SK-N-SH (cell line): Measurements from ENCODE around the gene MAML3. TPM values are rescaled to one million over a fixed set of nuclear protein-coding genes. Genes with fewer than 3 reads are reported as not detected.
A peak's percentile ranks its signal among the peaks of the same experiment; 100 is the strongest.

Experiments used
- CTCF ChIA-PET: fragments of 300-600, 350-600 bp; formaldehyde crosslinking; extraction: SDS; loops from one replicate; lab custom pipeline; 2021; lab: Yijun Ruan, JAX
- POLR2A ChIA-PET: fragments of 350-600 bp; sonication (Branson Sonifier 250); formaldehyde crosslinking; extraction: SDS; loops from one replicate; lab custom pipeline; 2020; ENCODE audit warnings: antibody characterized with exemption, inconsistent platforms; lab: Yijun Ruan, JAX
- DNase-seq: peaks from one replicate; pipeline ENCODE4 v3.0.0; 2012
- H2AFZ ChIP-seq: fragments of 200-600 bp; sonication (generic); 2 replicates; pipeline ENCODE4 v1.8.1; 2016; ENCODE audit warnings: antibody characterized with exemption, mild to moderate bottlenecking, low read depth
- H3F3A ChIP-seq: fragments of 200-600 bp; sonication (generic); replicated peaks from 2 replicates; pipeline ENCODE3; 2016; ENCODE audit warnings: antibody characterized with exemption, mild to moderate bottlenecking; ENCODE audit not compliant: insufficient read depth
- H3K27ac ChIP-seq, 2 experiments: fragments of 200-500 bp in 1 of 2; fragments of 200-600 bp in 1 of 2; sonication (Bioruptor generic) in 1 of 2; sonication (generic), shearing (Covaris generic) in 1 of 2; 2 replicates each; pipeline versions ENCODE4 v1.5.1 to v1.6.1; 2014 to 2016; ENCODE audit warnings: low read depth in 2 of 2, inconsistent platforms in 1 of 2, low read length in 1 of 2, mild to moderate bottlenecking in 1 of 2, mixed read lengths in 1 of 2
- H3K27me3 ChIP-seq: fragments of 200-600 bp; sonication (generic), shearing (Covaris generic); 2 replicates; pipeline ENCODE4 v1.6.1; 2016; ENCODE audit warnings: mixed run types; ENCODE audit not compliant: insufficient read depth
- H3K36me3 ChIP-seq, 2 experiments: fragments of 200-500 bp in 1 of 2; fragments of 200-600 bp in 1 of 2; sonication (Bioruptor generic) in 1 of 2; sonication (generic) in 1 of 2; replicated peaks in 1 of 2; 2 replicates each; pipeline versions ENCODE3 to v1.5.1; 2014 to 2016; ENCODE audit warnings: low read length in 1 of 2, mild to moderate bottlenecking in 1 of 2; ENCODE audit not compliant: insufficient read depth in 2 of 2, control insufficient read depth in 1 of 2
- H3K4me1 ChIP-seq, 2 experiments: fragments of 200-500 bp in 1 of 2; fragments of 200-600 bp in 1 of 2; sonication (Bioruptor generic) in 1 of 2; sonication (generic), shearing (Covaris generic) in 1 of 2; 2 replicates each; pipeline versions ENCODE4 v1.5.1 to v1.6.1; 2014 to 2016; ENCODE audit warnings: low read depth in 1 of 2, low read length in 1 of 2, mixed run types in 1 of 2; ENCODE audit not compliant: insufficient read depth in 2 of 2, control insufficient read depth in 1 of 2
- H3K4me2 ChIP-seq: fragments of 200-600 bp; sonication (generic), shearing (Covaris generic); 2 replicates; pipeline ENCODE4 v1.6.1; 2017; ENCODE audit warnings: mixed run types
- H3K4me3 ChIP-seq, 2 experiments: fragments of 200-500 bp in 1 of 2; fragments of 200-600 bp in 1 of 2; sonication (Bioruptor generic) in 1 of 2; sonication (generic), shearing (Covaris generic) in 1 of 2; 2 replicates each; pipeline versions ENCODE4 v1.5.1 to v1.8.1; 2014 to 2016; ENCODE audit warnings: low read depth in 2 of 2, inconsistent platforms in 1 of 2, low read length in 1 of 2, mild to moderate bottlenecking in 1 of 2, mixed read lengths in 1 of 2, moderate library complexity in 1 of 2
- H3K79me2 ChIP-seq: fragments of 200-600 bp; sonication (generic); 2 replicates; pipeline ENCODE4 v1.8.1; 2017; ENCODE audit warnings: mild to moderate bottlenecking; ENCODE audit not compliant: insufficient read depth
- H3K9ac ChIP-seq: fragments of 200-600 bp; sonication (generic); 2 replicates; pipeline ENCODE4 v1.6.1; 2017; ENCODE audit warnings: mixed run types
- H3K9me2 ChIP-seq: fragments of 200-600 bp; sonication (generic); 2 replicates; pipeline ENCODE4 v1.6.1; 2017; ENCODE audit warnings: mixed run types
- H3K9me3 ChIP-seq: fragments of 200-600 bp; sonication (generic); 2 replicates; pipeline ENCODE4 v1.6.1; 2017; ENCODE audit warnings: mixed run types, mild to moderate bottlenecking, moderate library complexity
- H4K20me1 ChIP-seq: fragments of 200-600 bp; sonication (generic); 2 replicates; pipeline ENCODE4 v1.6.1; 2017; ENCODE audit warnings: mild to moderate bottlenecking, mixed run types; ENCODE audit not compliant: insufficient read depth
- FOXJ3 ChIP-seq: sonication (generic); formaldehyde crosslinking; IDR thresholded peaks from 2 replicates; pipeline ENCODE4 v1.5.1; 2020; ENCODE audit warnings: mild to moderate bottlenecking, missing genetic modification reagents
- FOXM1 ChIP-seq: IDR thresholded peaks from 2 replicates; pipeline ENCODE4 v1.4.0; 2012; ENCODE audit warnings: low read depth, mild to moderate bottlenecking
- JUND ChIP-seq: IDR thresholded peaks from 2 replicates; pipeline ENCODE4 v1.4.0; 2012
- MEF2A ChIP-seq: IDR thresholded peaks from 2 replicates; pipeline ENCODE4 v1.4.0; 2012; ENCODE audit warnings: low read depth, borderline replicate concordance
- MXI1 ChIP-seq: IDR thresholded peaks from 2 replicates; pipeline ENCODE4 v1.6.1; 2012; ENCODE audit warnings: mild to moderate bottlenecking, low read depth, low read length, improper control_type of control experiment
- NRF1 ChIP-seq: IDR thresholded peaks from 2 replicates; pipeline ENCODE4 v1.6.1; 2012; ENCODE audit warnings: low read depth, mild to moderate bottlenecking, low read length
- POLR2AphosphoS5 ChIP-seq: IDR thresholded peaks from 2 replicates; pipeline ENCODE4 v1.6.1; 2012; ENCODE audit warnings: low read depth, low read length
- TCF12 ChIP-seq: IDR thresholded peaks from 2 replicates; pipeline ENCODE4 v1.4.0; 2012
- USF2 ChIP-seq: fragments of 150-350 bp; IDR thresholded peaks from 2 replicates; pipeline ENCODE4 v1.6.1; 2017; ENCODE audit warnings: antibody characterized with exemption, low read length, low read depth, borderline replicate concordance
- WGBS: methylation state at CpG from one replicate; pipeline ENCODE4 v1.1.6; 2017; ENCODE audit warnings: low lambda C conversion rate; 5-methylcytosine and 5-hydroxymethylcytosine counted together
- polyA plus RNA-seq, 3 experiments: library from polyadenylated mRNA; depleted of rRNA; stranded (reverse); fragments of >200 nt; gene quantifications; 2 replicates each; pipeline ENCODE4 v1.2.3, GENCODE V29; 2012
- TF ChIP-seq, protein P1 (sequence below): fragments of 150-350 bp; IDR thresholded peaks from 2 replicates; pipeline ENCODE4 v1.6.1; 2016; ENCODE audit warnings: mild to moderate bottlenecking, low read depth, low read length

Gene MAML3
- polyA plus RNA-seq, 1 of the 3 experiments (the other 2 are of a cell fraction), result 5.3 TPM

DNA sequence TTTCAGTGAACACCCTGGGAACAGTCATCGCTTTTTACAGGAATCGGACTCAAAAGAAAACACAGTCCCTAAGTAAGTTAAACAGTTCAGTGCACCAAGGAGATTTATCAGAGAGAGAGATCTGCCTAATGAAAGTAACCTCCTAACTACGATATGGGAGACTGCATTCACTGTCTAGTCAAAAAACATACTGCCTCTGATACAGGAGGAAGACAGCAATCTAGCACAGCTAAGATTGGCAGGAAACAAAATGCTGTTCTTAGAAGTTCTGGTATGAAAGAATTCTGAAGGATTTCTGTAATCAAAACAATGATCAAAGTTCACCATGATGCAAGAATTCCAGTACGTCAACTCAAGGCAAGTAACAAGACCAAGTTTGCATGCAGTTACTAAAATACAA lies 92.8 kb downstream of the MAML3 start:
- Histone ChIP-seq H3K27ac (peak overlapping the region in 1 of 2 experiments; percentile 47; a peak in 3 of 4 replicates), H3K9me3 (no peaks in the 10 kb centered on the region), H4K20me1 (no peaks in the 10 kb centered on the region), H3K4me3 (no peak overlapping the region; a peak in 1 of 4 replicates), H3K4me1 (peaks cover 12 to 18% of the 10 kb centered on the region in 2 experiments), H3K9me2 (no peaks in the 10 kb centered on the region), H3K36me3 (no peaks in the 10 kb centered on the region), H3K9ac (no peak overlapping the region), H3K79me2 (no peaks in the 10 kb centered on the region), H3K4me2 (peak overlapping the region; percentile 34; the same call in 1 of the 2 replicates), H3K27me3 (no peaks in the 10 kb centered on the region), H2AFZ (no peak overlapping the region), H3F3A (peaks cover 3% of the 10 kb centered on the region)
- CTCF ChIA-PET, result interaction anchor here (1.2 kb wide), 1 partner anchor 9 kb away, joined by 4 read pairs; no protein-coding TSS in a partner anchor
- POLR2A ChIA-PET, result no interaction called here
- WGBS, result 85% methylated on average over 4 of the region's 4 CpGs
- TF ChIP-seq, protein P1, sequence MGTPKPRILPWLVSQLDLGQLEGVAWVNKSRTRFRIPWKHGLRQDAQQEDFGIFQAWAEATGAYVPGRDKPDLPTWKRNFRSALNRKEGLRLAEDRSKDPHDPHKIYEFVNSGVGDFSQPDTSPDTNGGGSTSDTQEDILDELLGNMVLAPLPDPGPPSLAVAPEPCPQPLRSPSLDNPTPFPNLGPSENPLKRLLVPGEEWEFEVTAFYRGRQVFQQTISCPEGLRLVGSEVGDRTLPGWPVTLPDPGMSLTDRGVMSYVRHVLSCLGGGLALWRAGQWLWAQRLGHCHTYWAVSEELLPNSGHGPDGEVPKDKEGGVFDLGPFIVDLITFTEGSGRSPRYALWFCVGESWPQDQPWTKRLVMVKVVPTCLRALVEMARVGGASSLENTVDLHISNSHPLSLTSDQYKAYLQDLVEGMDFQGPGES, result no peak
- TF ChIP-seq MEF2A (no peak), FOXM1 (no peak), JUND (no peak), USF2 (no peak), NRF1 (no peak), FOXJ3 (CRISPR knock-in tag) (no peak)
- DNase-seq, result no peak

GRCh38 chr4:140059159-140059558 lies 94.8 kb downstream of the MAML3 start:
- no peaks in the 10 kb centered on the region for H3K79me2 ChIP-seq
- ChIA-PET POLR2A (no interaction called here), CTCF (interaction anchor here (0.9 to 1.6 kb wide), 3 partner anchors 10 to 23 kb away, joined by 3 read pairs; no protein-coding TSS in a partner anchor)
- no peaks in the 10 kb centered on the region for H3K9me2 ChIP-seq
- 50% methylated on average over 1 of the region's 1 CpG for WGBS
- H3K4me3 ChIP-seq, result no peak overlapping the region
- DNase-seq, result no peak
- H3K4me1 ChIP-seq, result peaks cover 12 to 15% of the 10 kb centered on the region in 2 experiments
- no peaks in the 10 kb centered on the region for H4K20me1 ChIP-seq
- no peak for TF ChIP-seq MXI1
- TF ChIP-seq POLR2AphosphoS5, result no peak
- 0 out of 2 replicates have a peak, but pooled peaks have one; percentile 19 for TF ChIP-seq TCF12
- TF ChIP-seq, protein P1, result no peak
- H3K4me2 ChIP-seq, result peak overlapping the region; percentile 44; the same call in 1 of the 2 replicates
- H2AFZ ChIP-seq, result 0 out of 2 replicates have a peak overlapping the region, but pooled peaks have one; percentile 30
- peaks cover 3% of the 10 kb centered on the region for H3F3A ChIP-seq
- no peaks in the 10 kb centered on the region for H3K36me3 ChIP-seq
- no peaks in the 10 kb centered on the region for H3K27me3 ChIP-seq
- no peaks in the 10 kb centered on the region for H3K9me3 ChIP-seq
- H3K27ac ChIP-seq, result peak overlapping the region; percentile 25 to 39; a peak in 3 of 4 replicates
- no peak overlapping the region; the same call in 1 of the 2 replicates for H3K9ac ChIP-seq
